ENCODE measurements around the gene PTTG1IP.

GRCh38 chr21:44845418-44846223 is 27.9 kb downstream of the PTTG1IP start:
- peak; percentile 17 for TF ChIP-seq CTCF (IDR thresholded peaks at IDR 0.05; ENCODE audit: borderline replicate concordance, extremely low read depth, low read length, poor library complexity, severe bottlenecking)
- TF ChIP-seq EZH2 (IDR thresholded peaks at IDR 0.05; ENCODE audit: borderline replicate concordance, low read depth, low read length, severe bottlenecking): no peak
